Measurements from ENCODE around the gene ADAM19. TPM values are rescaled to one million over a fixed set of nuclear protein-coding genes. Genes with fewer than 3 reads are reported as not detected.

ADAM19 gene
- total and polyA plus RNA-seq, 7 donors = 0.27 to 4.5 (median 1.4) TPM

GRCh38 chr5:157463081-157463480 lies 112.5 kb downstream of the ADAM19 start:
- WGBS, 3 donors = 90 to 96% (median 91%) methylated on average over 8 of the region's 8 CpGs
- intact Hi-C loops (cut with DNase I) = no loop called here

GRCh38 chr5:157460921-157461792 lies 114.4 kb downstream of the ADAM19 start:
- DNase-seq = no peak
- WGBS, 3 donors = 88 to 91% (median 90%) methylated on average over 4 of the region's 4 CpGs
- H3K9me3 ChIP-seq = no peaks in the 10 kb centered on the region
- TF ChIP-seq, protein P1, sequence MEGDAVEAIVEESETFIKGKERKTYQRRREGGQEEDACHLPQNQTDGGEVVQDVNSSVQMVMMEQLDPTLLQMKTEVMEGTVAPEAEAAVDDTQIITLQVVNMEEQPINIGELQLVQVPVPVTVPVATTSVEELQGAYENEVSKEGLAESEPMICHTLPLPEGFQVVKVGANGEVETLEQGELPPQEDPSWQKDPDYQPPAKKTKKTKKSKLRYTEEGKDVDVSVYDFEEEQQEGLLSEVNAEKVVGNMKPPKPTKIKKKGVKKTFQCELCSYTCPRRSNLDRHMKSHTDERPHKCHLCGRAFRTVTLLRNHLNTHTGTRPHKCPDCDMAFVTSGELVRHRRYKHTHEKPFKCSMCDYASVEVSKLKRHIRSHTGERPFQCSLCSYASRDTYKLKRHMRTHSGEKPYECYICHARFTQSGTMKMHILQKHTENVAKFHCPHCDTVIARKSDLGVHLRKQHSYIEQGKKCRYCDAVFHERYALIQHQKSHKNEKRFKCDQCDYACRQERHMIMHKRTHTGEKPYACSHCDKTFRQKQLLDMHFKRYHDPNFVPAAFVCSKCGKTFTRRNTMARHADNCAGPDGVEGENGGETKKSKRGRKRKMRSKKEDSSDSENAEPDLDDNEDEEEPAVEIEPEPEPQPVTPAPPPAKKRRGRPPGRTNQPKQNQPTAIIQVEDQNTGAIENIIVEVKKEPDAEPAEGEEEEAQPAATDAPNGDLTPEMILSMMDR (IDR thresholded peaks at IDR 0.05) = no peak
- peaks cover 10% of the 10 kb centered on the region for H3K4me1 ChIP-seq
- H3K27me3 ChIP-seq (ENCODE audit: insufficient read depth in 3 of 3, low read length in 2 of 3) = peaks cover 0 to 22% (median 7%) of the 10 kb centered on the region in 3 donors
- no peak overlapping the region for H3K4me3 ChIP-seq
- no peak overlapping the region for H3K27ac ChIP-seq
- no peaks in the 10 kb centered on the region for H3K36me3 ChIP-seq (ENCODE audit: insufficient read depth in 1 of 2, low read depth in 1 of 2)
- no peak for ATAC-seq
- intact Hi-C loops (cut with DNase I) = no loop called here

More at GRCh38 chr5:157463081-157463480, 112.5 kb downstream of the ADAM19 start:
- TF ChIP-seq, protein P1 (IDR thresholded peaks at IDR 0.05) = no peak
- peaks cover 0 to 22% (median 7%) of the 10 kb centered on the region in 3 donors for H3K27me3 ChIP-seq (ENCODE audit: insufficient read depth in 3 of 3, low read length in 2 of 3)
- no peaks in the 10 kb centered on the region for H3K36me3 ChIP-seq (ENCODE audit: insufficient read depth in 1 of 2, low read depth in 1 of 2)
- H3K4me3 ChIP-seq = no peak overlapping the region
- ATAC-seq (no peak), DNase-seq (no peak)
- H3K4me1 ChIP-seq = peaks cover 10% of the 10 kb centered on the region
- no peak overlapping the region for H3K27ac ChIP-seq
- no peaks in the 10 kb centered on the region for H3K9me3 ChIP-seq

DNA sequence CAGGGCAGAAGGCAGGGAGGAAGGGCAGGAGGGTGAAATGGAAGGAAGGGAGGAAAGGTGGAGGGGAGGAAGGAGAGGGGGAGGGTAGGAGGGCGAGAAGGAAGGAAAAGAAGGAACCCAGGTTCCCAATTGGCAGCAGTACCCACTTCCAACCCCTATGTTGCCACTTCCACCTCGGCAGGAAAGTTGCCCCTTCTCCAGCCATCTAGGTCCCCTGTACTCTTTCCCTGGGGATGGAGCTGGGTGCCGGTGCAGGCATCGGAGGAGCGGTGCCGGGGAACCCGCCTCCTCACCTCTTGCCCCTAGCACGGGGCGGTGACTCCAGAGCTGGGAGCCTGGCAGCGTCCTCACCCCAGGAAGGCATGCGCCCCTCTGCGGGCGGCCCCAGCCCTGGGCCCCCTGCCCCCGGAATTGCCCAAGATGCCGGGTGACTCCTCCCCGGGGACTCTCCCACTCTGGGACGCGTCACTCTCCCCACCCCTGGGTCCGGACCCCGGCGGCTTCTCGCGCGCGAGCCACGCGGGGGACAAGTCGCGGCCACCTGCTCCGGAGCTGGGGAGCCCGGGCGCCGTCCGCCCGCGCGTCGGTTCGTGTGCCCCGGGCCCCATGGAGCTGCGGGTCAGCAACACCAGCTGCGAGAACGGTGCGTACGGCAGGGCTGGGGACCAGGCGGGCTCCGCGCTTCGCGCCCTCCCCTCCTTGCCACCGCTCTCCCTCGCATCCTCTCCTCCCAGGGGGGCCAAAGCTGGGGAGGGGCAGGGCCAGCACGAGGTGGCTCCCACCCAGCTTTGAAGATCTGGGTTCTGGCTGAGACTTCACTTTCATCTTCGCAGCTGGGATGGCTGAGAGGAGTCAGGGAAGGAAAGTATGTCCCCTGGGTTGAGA lies 115.6 kb downstream of the ADAM19 start, which contains the start of gene NIPAL4:
TSS of gene NIPAL4 (plus strand) at position 499 of the 885 bp plus-strand sequence. CDS start at position 607, 108 bp downstream.
- peak within 1 kb of the TSS; percentile 56 for H3K4me3 ChIP-seq
- 5 to 6% (median 5%) methylated on average over 38 to 54 of the region's 54 CpGs for WGBS, 3 donors
- no peaks in the 10 kb centered on the region for H3K9me3 ChIP-seq
- no peak within 1 kb of the TSS for H3K27ac ChIP-seq
- ATAC-seq (peak; percentile 24 to 38 (median 31)), DNase-seq (no peak)
- no peaks in the 10 kb centered on the region for H3K36me3 ChIP-seq (ENCODE audit: insufficient read depth in 1 of 2, low read depth in 1 of 2)
- intact Hi-C loops (cut with DNase I) = no loop called here
- H3K4me1 ChIP-seq = peaks cover 7% of the 10 kb centered on the region
- H3K27me3 ChIP-seq (ENCODE audit: insufficient read depth in 3 of 3, low read length in 2 of 3) = peaks cover 0 to 22% (median 7%) of the 10 kb centered on the region in 3 donors
- TF ChIP-seq, protein P1 (IDR thresholded peaks at IDR 0.05) = no peak

DNA sequence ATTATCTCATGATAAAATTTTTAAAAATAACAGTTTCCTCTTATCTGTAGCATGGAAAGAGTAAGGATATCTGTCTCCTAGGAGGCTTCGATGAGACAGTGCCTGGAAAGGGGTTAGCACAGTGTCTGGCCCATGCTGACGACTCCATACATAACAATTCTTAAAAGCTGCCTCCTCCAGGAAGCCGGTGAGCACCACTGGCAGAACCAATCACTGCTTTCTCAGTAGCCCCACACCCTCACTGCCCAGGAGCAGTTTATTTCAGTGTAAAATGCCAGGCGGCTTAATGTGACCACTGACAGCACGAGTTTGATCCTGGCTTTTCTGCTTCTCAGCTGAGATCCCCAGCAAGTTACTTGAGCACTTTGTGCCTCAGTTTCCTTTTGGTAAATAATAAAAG lies 116.7 kb downstream of the ADAM19 start:
- TF ChIP-seq, protein P1 (IDR thresholded peaks at IDR 0.05) = no peak
- Histone ChIP-seq H3K36me3 (ENCODE audit: insufficient read depth in 1 of 2, low read depth in 1 of 2) (no peaks in the 10 kb centered on the region), H3K9me3 (no peaks in the 10 kb centered on the region), H3K27me3 (ENCODE audit: insufficient read depth in 3 of 3, low read length in 2 of 3) (peaks cover 0 to 22% (median 7%) of the 10 kb centered on the region in 3 donors), H3K4me1 (no peaks in the 10 kb centered on the region), H3K4me3 (no peak overlapping the region), H3K27ac (no peak overlapping the region)
- DNase-seq (no peak), ATAC-seq (no peak)
- WGBS, 3 donors = 88 to 92% (median 89%) methylated on average over 5 of the region's 5 CpGs
- intact Hi-C loops (cut with DNase I) = no loop called here

Measured in psoas muscle (tissue), 8 donors.